GM12865 (cell line): Measurements from ENCODE around the gene DTNBP1.
A peak's percentile ranks its signal among the peaks of the same experiment; 100 is the strongest.

Experiments used
- DNase-seq: peaks from one replicate; pipeline ENCODE4 v3.0.0; 2010; ENCODE audit warnings: low read depth
- H3K4me3 ChIP-seq: 2 replicates; pipeline ENCODE4 v1.5.1; 2011; ENCODE audit warnings: mild to moderate bottlenecking, low read depth, low read length, control low read depth
- TF ChIP-seq, protein P1 (sequence below): IDR thresholded peaks from 2 replicates; pipeline ENCODE4 v1.5.1; 2011; ENCODE audit warnings: low read length, control low read depth, low read depth, inconsistent platforms; ENCODE audit not compliant: insufficient read depth; ENCODE audit errors: missing control alignments

DTNBP1 gene

DNA sequence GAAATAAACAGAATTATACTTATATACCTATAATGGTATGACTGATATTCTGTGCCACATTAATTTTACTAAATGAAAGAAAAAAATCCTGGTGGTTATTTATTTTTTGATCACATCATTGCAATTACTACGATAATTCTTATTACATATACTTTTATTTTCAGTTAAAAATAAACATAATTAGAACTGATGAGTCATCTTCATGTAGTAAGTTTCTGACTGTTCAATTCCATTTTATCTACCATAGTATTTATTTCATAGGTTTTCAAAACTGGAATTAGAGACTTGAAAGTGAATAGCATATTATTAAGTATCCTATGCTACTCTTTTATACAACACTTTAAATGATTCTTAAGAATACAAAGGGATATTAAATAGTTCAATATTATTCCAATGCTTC lies 80.3 kb downstream of the DTNBP1 start:
- DNase-seq, result no peak

GRCh38 chr6:15581751-15582150 lies 81.1 kb downstream of the DTNBP1 start:
- DNase-seq, result no peak
- TF ChIP-seq, protein P1, sequence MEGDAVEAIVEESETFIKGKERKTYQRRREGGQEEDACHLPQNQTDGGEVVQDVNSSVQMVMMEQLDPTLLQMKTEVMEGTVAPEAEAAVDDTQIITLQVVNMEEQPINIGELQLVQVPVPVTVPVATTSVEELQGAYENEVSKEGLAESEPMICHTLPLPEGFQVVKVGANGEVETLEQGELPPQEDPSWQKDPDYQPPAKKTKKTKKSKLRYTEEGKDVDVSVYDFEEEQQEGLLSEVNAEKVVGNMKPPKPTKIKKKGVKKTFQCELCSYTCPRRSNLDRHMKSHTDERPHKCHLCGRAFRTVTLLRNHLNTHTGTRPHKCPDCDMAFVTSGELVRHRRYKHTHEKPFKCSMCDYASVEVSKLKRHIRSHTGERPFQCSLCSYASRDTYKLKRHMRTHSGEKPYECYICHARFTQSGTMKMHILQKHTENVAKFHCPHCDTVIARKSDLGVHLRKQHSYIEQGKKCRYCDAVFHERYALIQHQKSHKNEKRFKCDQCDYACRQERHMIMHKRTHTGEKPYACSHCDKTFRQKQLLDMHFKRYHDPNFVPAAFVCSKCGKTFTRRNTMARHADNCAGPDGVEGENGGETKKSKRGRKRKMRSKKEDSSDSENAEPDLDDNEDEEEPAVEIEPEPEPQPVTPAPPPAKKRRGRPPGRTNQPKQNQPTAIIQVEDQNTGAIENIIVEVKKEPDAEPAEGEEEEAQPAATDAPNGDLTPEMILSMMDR, result no peak
- no peak overlapping the region for H3K4me3 ChIP-seq

More for the DNA sequence above, 80.3 kb downstream of the DTNBP1 start:
- TF ChIP-seq, protein P1, result no peak
- H3K4me3 ChIP-seq, result no peak overlapping the region

- no peak overlapping the region for H3K4me3 ChIP-seq
- DNase-seq, result no peak
- TF ChIP-seq, protein P1, result no peak
Observed at GRCh38 chr6:15580326-15580725, 82.5 kb downstream of the DTNBP1 start.

DNA sequence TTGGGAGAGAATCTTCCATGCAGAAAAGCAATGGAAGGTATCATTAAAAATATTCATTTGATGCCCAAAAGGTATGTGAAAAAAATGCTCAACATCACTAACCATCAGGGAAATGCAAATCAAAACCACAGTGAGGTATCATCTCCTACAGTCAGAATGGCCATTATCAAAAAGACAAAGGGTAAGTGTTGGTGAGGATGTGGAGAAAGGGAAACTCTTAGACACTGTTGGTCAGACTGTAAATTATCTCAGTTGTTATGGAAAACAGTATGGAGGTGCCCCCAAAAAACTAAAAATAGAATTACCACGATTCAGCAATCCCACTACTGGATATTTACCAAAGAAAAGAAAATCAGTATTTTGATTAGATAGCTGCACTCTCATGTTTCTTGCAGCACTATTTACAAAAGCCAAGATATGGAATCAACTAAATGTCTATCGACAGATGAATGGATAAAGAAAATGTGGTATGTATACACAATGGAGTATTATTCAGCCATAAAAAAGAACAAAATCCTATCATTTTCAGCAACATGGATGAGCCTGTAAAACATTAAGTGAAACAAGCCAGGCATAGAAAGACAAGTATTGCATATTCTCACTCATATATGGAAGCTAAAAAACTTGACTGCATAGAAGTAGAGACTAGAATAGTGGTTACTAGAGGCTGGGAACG lies 84.0 kb downstream of the DTNBP1 start:
- peak; percentile 7 for DNase-seq
- H3K4me3 ChIP-seq, result no peak overlapping the region
- TF ChIP-seq, protein P1, result no peak

GRCh38 chr6:15577550-15578171 lies 85.2 kb downstream of the DTNBP1 start:
- TF ChIP-seq, protein P1, result no peak
- no peak for DNase-seq
- H3K4me3 ChIP-seq, result no peak overlapping the region

- TF ChIP-seq, protein P1, result no peak
- DNase-seq, result no peak
- no peak overlapping the region for H3K4me3 ChIP-seq
Observed at GRCh38 chr6:15577106-15577505, 85.7 kb downstream of the DTNBP1 start.
